GM18861 (cell line): Measurements from ENCODE around the gene MED7.

Source experiments
- ATAC-seq: cut with Tn5 transposase; IDR thresholded peaks from one replicate; pipeline ENCODE4 v1.9.1; 2021; ENCODE audit not compliant: unreplicated experiment

The MED7 gene

DNA sequence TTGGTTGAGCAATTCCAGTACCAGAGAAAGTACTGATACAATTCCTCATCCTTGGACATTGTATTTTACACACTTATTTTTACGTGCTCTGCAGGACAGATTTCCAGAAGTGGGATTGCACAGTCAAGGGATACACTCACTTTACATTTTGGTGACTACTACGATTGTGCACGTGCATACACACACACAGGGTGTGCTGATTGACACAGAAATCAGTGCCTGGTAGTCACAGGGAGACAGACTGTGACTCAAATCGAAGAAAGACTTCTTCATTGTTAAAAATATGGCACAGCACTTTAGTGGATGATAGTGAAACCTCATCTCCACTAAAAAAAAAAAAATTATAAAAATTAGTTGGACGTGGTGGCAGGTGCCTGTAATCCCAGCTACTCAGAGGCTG, 21.9 kb upstream of the MED7 start:
- no peak for ATAC-seq

DNA sequence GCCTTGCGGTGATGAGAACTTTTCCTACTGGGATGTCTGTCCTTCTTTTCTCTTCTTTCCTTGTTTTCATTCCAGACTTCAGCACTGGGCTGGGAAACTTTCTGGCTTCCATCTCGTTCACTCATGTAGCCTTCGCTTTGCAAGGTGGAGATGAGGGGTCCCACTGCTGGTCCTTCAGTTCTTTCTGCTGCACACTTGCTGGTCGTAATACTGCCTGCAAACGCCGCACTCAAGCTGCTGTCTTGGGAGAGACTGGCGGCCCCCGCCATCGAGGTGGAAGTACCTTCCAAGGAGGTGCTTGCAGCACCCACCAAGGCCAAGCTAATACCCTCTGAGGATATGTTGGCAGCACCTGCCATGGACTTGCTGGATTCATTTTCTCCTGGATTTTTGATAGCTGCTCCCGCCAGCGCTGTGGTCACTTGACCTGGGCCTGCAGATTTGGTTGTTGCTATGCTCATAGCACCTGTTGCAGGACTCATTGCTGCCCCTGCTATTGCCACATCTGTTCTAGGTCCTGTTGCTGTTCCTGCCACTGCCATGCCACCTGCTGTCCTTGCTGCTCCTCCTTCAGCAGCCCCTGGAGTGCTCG, 20.4 kb upstream of the MED7 start:
- ATAC-seq, result no peak

DNA sequence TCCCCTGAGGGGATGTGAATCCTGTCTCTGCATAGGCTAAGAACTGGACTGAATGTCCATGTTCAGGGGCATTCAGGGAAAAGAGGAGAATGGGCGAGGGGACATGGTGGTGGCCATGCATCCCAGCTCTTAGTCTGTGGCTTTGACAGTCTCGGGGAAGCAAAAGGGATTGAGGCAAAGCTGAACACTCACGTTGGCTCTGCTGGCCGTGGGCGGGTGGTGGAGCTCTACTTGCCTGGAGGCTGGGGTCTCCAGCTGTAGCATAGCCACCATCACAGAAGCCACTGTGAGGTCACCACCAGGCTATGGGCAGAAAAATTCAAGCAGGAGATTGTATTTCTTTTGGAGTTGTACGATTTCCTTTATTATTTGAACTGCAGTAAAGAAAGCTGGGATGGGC, 19.3 kb upstream of the MED7 start:
- no peak for ATAC-seq

DNA sequence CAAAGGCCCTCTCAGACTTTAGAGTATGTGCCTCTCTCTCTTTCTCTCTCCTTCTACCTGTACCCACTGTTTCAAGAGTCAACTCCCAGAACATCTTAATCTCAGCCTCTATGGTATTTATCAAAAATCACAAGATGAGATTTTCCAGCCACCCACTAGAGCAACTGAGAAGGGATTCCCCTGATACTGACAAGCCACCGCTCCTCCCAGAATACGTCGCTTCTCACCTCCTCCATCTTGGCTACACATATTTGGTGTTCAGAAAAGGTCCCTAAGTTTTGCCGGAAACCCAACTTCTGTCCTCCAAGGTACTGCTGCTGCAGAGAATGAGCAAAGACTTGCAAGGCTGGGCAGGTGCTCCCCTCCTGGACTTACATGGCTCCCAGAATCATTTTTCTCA, 17.3 kb upstream of the MED7 start:
- no peak for ATAC-seq

DNA sequence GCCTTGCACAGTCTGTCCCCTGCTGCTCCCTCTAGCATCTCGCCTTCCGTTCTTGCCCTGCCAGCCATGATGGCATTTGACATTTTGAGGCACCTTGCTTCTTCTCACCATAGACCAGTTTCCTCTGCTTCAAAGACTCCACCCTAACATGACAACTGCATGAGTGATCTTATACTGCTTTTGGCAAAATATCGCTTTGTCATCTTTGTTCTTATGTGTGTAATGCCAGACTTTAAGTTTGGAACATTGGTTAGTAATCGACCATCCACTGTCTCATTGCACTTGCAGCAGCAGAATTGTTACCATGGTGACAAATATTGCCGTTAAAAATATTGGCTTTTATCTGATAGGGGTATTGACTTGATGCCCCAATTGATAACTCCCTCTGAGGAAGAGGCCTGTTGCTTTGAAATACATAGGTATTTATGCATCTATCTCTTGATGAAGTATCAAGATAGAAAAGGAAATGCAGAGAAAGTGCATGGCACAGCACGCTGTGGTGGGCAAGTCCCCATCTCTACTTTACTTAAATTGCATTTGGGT, 16.6 kb upstream of the MED7 start:
- no peak for ATAC-seq

DNA sequence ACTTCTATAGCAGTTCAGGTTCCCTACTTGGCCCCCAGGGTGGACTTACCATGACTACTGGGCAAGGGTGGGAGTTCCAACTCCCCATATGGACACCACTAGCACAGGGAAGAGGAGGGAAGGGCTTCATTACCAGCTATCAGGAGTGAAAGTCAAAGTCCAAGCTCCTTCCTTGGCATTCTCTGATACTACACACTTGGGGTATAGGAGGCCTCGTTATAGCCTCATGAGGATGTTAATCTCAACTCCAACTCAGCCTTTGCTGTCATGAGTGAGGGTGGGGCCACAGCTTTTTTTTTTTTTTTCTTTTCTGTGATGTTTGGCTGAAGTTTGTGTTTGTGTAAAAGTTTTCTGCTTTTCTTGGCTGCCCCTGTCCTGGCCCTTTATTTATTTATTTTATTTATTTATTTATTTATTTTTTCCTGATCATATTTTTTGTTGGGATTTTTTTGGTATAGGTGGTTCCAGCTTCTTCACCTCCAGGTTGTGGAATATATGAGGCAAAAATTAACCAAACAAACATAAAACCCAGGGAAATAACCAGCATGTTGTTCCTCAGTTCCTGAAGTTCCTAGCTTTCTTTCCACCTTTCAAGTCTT, 14.7 kb upstream of the MED7 start:
- no peak for ATAC-seq

DNA sequence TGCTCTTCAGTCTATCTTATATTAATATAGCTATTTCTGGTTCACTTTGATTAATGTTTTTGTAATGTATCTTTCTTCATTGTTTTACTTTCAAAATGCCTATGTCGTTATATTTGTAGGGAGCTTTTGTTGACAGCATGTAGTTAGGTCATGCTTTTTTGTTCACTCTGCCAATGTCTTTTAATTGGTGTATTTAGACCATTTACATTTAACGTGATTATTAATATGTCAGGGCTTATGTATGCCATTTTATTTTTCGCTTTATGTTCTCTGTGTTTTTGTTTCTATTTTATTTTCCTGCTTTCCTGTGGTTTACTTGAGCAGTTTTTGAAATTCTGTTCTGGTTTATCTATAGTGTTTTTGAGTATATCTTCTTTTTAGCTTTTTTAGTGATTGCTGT, 12.6 kb upstream of the MED7 start:
- no peak for ATAC-seq

DNA sequence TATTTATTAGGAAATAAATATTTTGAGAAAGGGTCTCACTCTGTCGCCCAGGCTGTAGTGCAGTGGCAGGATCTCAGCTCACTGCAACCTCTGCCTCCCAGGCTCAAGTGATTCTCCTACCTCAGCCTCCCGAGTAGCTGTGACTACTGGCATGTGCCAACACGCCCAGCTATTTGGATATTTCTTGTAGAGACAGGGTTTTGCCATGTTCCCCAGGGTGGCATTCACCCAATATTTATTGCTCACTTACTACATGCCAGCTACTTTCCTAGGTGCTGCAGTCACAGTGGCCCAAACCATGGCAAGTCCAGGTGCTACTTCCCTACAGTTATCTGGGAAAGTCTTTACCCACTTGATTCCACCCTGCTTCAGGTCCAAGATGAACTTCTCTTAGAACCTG, 8.3 kb upstream of the MED7 start:
- no peak for ATAC-seq

DNA sequence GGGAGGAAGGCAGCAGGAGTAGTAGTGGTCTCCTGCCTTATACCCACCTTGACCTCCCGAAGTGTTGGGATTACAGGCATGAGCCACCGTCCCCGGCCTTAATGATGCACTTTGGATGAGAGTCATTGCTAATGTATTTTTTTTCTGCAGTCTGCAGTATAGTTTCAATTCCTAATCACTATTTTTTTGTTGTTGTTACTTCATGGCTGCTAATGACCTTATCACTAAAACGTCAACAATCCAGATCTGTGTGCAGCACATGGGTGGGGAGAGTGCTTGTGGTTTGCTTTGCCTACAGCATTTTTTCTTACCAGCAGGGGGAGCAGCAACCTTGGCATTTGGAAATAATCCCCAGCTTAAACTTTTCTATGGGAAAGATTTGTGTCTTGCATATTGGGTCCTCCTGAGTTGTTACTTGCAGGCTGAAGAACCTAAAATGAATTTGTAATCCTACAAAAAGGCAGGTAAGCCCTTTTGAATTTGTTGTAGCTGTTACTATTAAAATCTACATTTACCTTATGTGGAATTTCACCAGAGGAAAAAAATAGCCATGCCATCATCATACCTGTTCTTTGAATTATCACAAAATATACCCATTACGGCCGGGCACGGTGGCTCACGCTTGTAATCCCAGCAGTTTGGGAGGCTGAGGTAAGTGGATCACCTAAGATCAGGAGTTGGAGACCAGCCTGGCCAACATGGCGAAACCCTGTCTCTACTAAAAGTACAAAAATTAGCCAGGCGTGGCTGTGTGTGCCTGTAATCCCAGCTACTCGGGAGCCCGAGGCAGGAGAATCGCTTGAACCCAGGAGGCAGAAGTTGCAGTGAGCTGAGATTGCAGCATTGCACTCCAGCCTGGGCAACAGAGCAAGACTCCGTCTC, 6.3 kb upstream of the MED7 start:
- ATAC-seq, result peak; percentile 73

DNA sequence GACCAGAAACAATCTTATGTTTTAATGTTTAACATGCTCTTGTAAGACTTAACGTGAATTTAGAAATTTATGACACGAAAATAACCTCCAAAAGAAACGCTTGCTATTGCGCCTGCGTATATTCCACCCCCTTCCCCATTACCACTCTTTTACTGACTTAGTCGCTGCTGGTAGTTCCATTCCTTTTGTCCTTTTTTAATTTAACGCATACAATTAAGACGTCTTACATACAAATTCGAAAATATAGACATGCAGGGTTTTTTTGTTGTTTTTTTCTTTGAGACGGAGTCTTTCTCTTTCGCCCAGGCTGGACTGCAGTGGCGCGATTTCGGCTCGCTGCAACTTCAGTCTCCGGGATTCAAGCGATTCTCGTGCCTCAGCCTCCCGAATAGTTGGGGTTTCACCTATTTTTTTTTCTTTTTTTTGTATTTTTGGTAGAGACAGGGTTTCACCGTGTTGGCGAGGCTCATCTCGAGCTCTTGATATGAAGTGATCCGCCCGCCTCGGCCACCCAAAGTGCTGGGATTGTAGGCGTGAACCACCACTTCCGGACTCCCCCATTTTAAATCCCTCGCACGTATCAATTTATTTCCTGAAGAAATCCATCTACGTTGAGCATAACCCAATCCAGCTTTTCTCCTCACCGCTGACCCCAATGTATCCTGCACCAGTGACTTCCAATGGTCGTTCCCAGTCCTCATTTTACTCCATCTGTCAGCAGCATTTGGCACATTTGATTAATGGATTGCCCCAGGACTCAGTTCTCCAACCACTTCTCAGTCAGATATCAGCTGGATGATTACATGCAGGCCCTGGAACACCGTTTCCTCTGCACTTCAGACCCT, 684 bp upstream of the MED7 start:
- ATAC-seq, result peak; percentile 27

DNA sequence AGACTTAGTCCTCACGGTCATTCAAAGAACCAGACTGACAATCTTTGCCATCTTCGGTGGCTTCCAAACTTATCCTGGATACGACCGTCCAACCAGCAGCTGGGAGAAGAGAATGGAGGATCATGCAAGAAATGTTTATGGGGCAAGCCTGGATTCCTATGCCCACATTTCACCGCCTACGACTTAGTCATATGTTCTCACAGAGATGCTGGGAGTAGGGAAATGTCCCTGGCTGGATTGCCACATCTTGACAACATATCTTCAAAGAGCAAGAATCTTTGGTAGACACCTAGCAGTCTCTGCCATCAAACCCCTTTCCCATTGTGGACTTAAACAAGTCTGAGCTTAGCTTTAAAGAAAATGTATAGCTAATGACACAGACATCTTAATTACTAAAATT, 5.0 kb downstream of the MED7 start:
- ATAC-seq, result no peak

DNA sequence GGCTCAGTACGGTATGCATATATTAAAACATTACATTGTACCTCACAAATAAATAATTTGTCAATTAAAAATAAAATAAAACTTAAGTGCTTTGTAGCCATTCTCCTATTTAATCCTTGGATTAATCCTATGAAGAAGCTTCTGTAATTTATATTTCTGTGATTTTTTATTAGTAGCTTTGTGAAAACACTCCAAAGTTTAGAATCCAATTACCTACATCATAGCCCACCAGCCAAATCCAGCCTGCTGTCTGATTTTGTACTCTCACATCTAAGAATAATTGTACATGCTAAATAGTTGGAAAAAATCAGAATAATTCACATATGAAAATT, 10.4 kb downstream of the MED7 start:
- ATAC-seq, result no peak

DNA sequence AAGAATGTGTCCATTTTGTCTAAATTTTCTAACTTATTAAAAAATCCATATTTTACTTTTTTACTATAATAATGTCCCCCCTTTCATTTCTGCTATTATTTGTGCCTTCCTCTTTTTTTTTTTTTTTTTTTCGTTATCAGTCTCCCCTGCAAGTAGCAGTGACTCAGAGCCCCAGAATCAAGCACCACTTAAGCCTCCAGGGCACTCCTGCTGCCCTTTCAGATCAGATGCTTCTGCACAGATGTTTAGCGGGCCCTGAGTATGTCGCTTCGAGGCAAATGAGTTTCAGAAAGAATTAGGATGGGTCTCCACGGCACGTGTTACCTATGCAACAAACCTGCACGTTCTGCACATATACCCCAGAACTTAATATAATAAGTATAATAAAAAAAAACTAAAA, 11.7 kb downstream of the MED7 start:
- ATAC-seq, result peak; percentile 43

DNA sequence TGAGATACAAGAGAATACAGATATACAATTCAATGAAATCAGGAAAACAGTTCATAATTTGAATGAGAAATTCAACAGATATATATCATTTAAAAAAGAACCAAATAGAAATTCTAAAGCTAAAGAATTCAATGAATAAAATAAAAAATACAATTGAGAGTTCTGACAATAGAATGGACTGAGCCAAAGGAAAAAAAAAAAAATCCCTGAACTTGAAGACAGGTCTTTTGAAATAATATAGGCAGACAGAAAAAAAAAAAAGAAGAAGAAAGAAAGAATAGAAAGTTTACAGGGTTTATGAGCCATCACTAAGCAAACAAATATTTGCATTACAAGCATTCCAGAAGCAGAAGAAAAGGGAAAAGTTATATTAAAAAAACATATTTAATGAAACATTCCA, 21.0 kb downstream of the MED7 start:
- no peak for ATAC-seq

DNA sequence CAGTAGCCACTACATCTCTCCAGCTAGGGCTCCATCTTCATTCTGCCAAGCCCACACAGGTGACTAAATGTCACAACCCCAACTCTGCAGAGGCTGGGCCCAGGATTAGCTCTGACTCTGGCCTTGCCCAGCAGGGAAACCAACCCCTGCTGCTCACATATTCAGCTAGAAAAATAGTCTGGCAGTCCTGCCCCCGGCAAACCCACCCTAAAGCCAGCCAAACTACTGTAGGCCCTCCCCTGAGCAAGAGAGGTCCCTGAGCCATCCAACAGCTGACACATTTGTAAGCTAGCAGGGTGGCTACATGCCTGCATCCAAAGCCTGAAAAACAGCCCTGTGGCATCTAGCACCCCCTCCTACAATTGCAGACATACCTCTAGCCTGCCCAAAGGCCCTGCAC, 22.6 kb downstream of the MED7 start:
- ATAC-seq, result no peak

DNA sequence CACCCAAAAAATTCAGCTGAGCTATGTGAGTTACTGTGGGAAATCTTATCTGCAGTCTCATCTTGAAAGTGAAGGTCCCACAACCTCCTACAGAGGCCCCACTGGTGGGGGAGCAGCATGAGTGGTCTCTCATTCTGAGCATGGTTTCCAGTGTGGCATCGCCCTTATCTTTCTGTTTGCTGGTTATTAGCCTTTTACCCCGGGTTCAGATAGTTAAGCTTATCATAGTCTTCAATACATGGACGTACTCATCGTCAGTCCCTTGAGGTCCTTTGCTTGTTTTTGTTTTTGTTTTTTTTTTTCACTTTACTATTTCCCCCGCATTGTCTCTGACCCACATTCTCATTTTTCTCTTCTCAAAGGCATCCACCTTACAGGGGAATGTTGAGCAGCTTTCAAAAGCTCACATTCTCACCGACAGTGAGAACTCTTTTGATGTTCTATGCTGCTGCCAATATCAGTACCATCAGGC, 26.1 kb downstream of the MED7 start:
- peak; percentile 49 for ATAC-seq

DNA sequence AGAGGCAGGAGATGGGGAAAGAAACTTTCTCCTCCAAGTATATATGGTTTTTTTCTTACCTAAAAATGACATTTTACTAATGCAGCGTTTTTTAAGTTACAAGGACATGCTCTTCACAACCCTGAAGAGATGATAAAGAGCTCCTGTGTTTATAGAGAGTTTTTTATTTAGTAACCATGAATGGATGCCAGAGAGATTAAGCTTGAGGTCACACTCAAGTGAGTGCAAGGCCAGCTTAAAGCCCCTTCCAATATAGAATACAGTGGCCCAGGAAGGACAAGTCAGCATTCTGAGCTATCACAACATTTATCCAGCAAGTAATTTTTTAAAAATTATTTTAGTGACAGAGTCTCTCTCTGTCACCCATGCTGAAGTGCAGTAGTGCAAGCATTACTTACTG, 27.2 kb downstream of the MED7 start:
- ATAC-seq, result no peak

DNA sequence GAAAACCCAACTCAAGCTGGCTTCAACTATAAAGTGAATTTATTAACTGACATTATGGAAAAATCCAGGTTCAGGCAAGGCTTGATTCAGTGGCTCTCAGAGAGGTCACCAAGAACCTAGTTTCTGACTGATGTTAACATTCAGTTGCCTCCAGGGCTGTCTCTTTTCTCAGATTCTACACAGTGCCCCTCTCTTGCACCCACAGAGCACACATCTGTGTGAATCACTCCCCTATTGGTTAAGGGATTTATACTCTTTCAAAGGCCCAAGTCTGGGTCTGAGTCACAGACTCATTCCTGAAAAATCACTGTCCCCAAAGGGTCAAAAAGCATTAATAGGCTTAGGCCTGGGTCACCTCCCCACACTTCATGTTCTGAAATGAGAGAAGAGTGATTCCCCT, 27.7 kb downstream of the MED7 start:
- no peak for ATAC-seq

DNA sequence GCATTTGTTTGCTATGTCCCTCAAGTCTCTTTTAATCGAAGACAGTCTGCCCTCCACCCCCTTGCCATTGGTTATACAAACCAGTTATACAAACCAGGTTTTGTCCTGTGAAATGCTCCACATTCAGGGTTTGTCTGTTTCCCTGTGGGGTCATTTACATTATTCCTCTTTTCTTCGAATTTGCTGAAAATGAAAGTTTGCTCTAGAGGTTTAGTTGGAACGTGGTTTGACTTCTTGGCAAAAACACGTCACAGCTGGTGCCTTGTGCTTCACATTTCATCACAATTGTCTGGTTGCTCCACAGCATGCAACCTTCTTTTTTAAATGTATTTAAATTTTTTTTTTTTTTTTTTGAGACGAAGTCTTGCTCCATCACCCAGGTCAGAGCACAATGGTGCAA, 29.7 kb downstream of the MED7 start:
- ATAC-seq, result no peak

DNA sequence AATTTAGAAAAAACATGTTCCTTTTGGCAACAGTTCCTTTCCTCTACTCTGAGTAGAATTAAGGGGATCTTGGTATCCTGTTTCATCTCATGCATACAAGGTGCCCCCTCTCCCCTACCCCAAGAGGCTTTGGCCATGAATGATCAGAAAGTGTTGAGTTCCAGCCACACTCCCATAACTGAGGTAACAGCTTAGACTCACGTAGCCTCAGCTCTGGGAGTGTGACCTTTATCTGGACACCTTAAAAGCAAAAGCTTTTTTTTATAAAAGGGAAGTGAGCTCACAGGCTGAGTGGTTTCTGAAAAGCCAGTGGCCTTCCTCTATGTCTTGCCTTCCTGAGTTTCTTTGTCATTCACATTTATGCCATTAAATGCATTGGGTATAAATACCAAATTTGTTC, 32.9 kb downstream of the MED7 start:
- peak; percentile 78 for ATAC-seq

DNA sequence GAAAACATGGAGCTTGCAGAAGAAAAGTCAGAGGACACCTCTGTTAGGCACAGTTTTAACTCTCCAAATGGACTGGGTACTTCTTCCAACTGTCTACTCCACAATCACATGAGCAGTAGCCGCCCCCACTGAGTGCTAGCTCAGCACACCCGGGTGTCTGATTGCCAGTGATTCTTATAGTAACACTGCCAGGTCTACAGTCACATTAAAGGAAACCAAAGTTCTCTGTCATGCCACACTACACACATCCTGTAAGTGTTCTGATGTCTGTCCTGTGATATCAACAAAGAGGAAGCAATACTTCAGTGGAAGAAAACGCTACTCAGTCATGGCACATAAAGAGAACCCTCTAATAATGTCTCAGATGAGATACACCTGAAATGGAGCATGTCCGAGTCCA, 33.7 kb downstream of the MED7 start, which contains the start of gene HAVCR2:
Gene HAVCR2 (minus strand): TSS at position 69 of the 400 bp plus-strand sequence. CDS start 61 bp downstream, at position 8.
- peak; percentile 91 for ATAC-seq
